Glutamatergic neuron (in vitro differentiated cells): ENCODE results near the gene OLFML2A. TPM values are rescaled to one million over a fixed set of nuclear protein-coding genes. Genes with fewer than 3 reads are reported as not detected.

Source experiments
- DNase-seq: peaks from one replicate; pipeline ENCODE4 v3.0.0; 2022
- H3K27ac Mint-ChIP-seq: one replicate; pipeline ENCODE4 v1.8.0; 2020; ENCODE audit warnings: mild to moderate bottlenecking, mixed read lengths, inconsistent platforms; ENCODE audit not compliant: unreplicated experiment
- H3K27me3 Mint-ChIP-seq: one replicate; pipeline ENCODE4 v1.8.0; 2020; ENCODE audit warnings: mild to moderate bottlenecking, moderate library complexity, mixed read lengths, inconsistent platforms; ENCODE audit not compliant: unreplicated experiment
- H3K36me3 Mint-ChIP-seq: one replicate; pipeline ENCODE4 v1.8.0; 2020; ENCODE audit warnings: mild to moderate bottlenecking, mixed read lengths, inconsistent platforms; ENCODE audit not compliant: unreplicated experiment
- H3K4me1 Mint-ChIP-seq: one replicate; pipeline ENCODE4 v1.8.0; 2020; ENCODE audit warnings: mild to moderate bottlenecking, low read depth, mixed read lengths, inconsistent platforms; ENCODE audit not compliant: unreplicated experiment
- H3K4me3 Mint-ChIP-seq: one replicate; pipeline ENCODE4 v1.8.0; 2020; ENCODE audit warnings: mild to moderate bottlenecking, mixed read lengths, inconsistent platforms; ENCODE audit not compliant: unreplicated experiment
- H3K9me3 Mint-ChIP-seq: one replicate; pipeline ENCODE4 v1.8.0; 2020; ENCODE audit warnings: mild to moderate bottlenecking, moderate library complexity, mixed read lengths, inconsistent platforms; ENCODE audit not compliant: unreplicated experiment
- CTCF ChIP-seq: fragments of 200-600 bp; sonication (generic); IDR thresholded peaks from one replicate; pipeline ENCODE4 v1.5.0; 2021; ENCODE audit not compliant: partially characterized antibody, unreplicated experiment
- total RNA-seq: library from RNA; stranded (reverse); fragmentation: NEBNext Ultra II Directional; extraction: Animal tissue kit (Norgen Biotek cat#: 25700); gene quantifications from one replicate; pipeline ENCODE4 v1.2.1, GENCODE V29; 2021; ENCODE audit not compliant: unreplicated experiment

OLFML2A gene
- total RNA-seq, 1 donor from 2014 or later = not detected

GRCh38 chr9:124860582-124861341, 83.8 kb downstream of the OLFML2A start:
- Mint-ChIP-seq H3K36me3 (no peaks in the 10 kb centered on the region), H3K27ac (peak overlapping the region; percentile 90), H3K4me1 (peaks cover 6% of the 10 kb centered on the region), H3K4me3 (peak overlapping the region; percentile 96), H3K27me3 (peaks cover 4% of the 10 kb centered on the region), H3K9me3 (peaks cover 6% of the 10 kb centered on the region)
- TF ChIP-seq CTCF = no peak
- no peak for DNase-seq

- peak; percentile 96 for DNase-seq
Measured at GRCh38 chr9:124861342-124862229, 84.7 kb downstream of the OLFML2A start, which contains the start of the genes ARPC5L and RPL35. Gene ARPC5L, plus strand, starts transcription at chr9:124862130. Its CDS starts 7,161 bp downstream, at chr9:124869291. Gene RPL35, minus strand, starts transcription at chr9:124861957. Its CDS starts 45 bp downstream, at chr9:124861912.

GRCh38 chr9:124863371-124863871, 86.5 kb downstream of the OLFML2A start:
- Mint-ChIP-seq H3K36me3 (no peaks in the 10 kb centered on the region), H3K27ac (no peak overlapping the region), H3K4me3 (peak overlapping the region; percentile 7), H3K4me1 (peaks cover 9% of the 10 kb centered on the region), H3K9me3 (peaks cover 7% of the 10 kb centered on the region), H3K27me3 (peaks cover 4% of the 10 kb centered on the region)
- no peak for DNase-seq
- no peak for TF ChIP-seq CTCF

More at GRCh38 chr9:124861342-124862229, 84.7 kb downstream of the OLFML2A start, which contains the start of the genes ARPC5L and RPL35:
- H3K36me3 Mint-ChIP-seq = no peaks in the 10 kb centered on the region
- peaks cover 6% of the 10 kb centered on the region for H3K4me1 Mint-ChIP-seq
- H3K27ac Mint-ChIP-seq = peak within 1 kb of the TSS; percentile 91
- peak within 1 kb of the TSS; percentile 97 for H3K4me3 Mint-ChIP-seq
- peak; percentile 22 for TF ChIP-seq CTCF
- H3K9me3 Mint-ChIP-seq = peaks cover 6% of the 10 kb centered on the region
- peaks cover 4% of the 10 kb centered on the region for H3K27me3 Mint-ChIP-seq

Other genes with a start within 250 kb of the OLFML2A start
- gene NR6A1, start 5.8 kb upstream of the OLFML2A start, total RNA-seq = 51.0 TPM
- gene WDR38, start 76.3 kb downstream of the OLFML2A start, total RNA-seq = not detected
- 559 TPM for gene RPL35, start 84.8 kb downstream of the OLFML2A start, total RNA-seq
- 25.2 TPM for gene ARPC5L, start 85.0 kb downstream of the OLFML2A start, total RNA-seq
- 18.3 TPM for gene GOLGA1, start 163.9 kb downstream of the OLFML2A start, total RNA-seq